G401.6 (cell line): ENCODE data around the gene ISCU.
"Not testable (repeated sequence)": the region's sequence is repeated elsewhere in the genome, so short reads cannot be mapped to it uniquely, and the experiment has no call there.

Experiments used
- FAIRE-seq: peaks from 2 replicates; lab custom pipeline; 2012; peaks lifted over from hg19 to GRCh38; lab: Jason Lieb, UNC

ISCU gene

GRCh38 chr12:108589028-108589839 lies 26.8 kb downstream of the ISCU start:
- no peak for FAIRE-seq

GRCh38 chr12:108589840-108590229 lies 27.4 kb downstream of the ISCU start:
- FAIRE-seq = no peak

GRCh38 chr12:108590463-108590862 lies 28.1 kb downstream of the ISCU start:
- not testable (repeated sequence) for FAIRE-seq

GRCh38 chr12:108591267-108591980 lies 29.0 kb downstream of the ISCU start:
- FAIRE-seq = no peak

- FAIRE-seq = no peak
These were observed 29.9 kb downstream of the ISCU start for GRCh38 chr12:108592033-108592909.

- FAIRE-seq = no peak
These were observed 32.0 kb downstream of the ISCU start for GRCh38 chr12:108594323-108594903.

GRCh38 chr12:108594960-108595710 lies 32.7 kb downstream of the ISCU start:
- no peak for FAIRE-seq

- FAIRE-seq = no peak
These were observed 33.6 kb downstream of the ISCU start for GRCh38 chr12:108595711-108596647.

GRCh38 chr12:108596854-108597558 lies 34.6 kb downstream of the ISCU start:
- FAIRE-seq = no peak

- FAIRE-seq = no peak
These were observed 35.4 kb downstream of the ISCU start, which contains the start of gene TMEM119 for GRCh38 chr12:108597559-108598471. Gene TMEM119 (minus strand): TSS chr12:108598084. CDS start chr12:108592383, 5,701 bp downstream.

- no peak for FAIRE-seq
These were observed 36.3 kb downstream of the ISCU start for GRCh38 chr12:108598553-108599250.

- FAIRE-seq = no peak
These were observed 37.1 kb downstream of the ISCU start for GRCh38 chr12:108599541-108599940.

GRCh38 chr12:108599948-108600701 lies 37.7 kb downstream of the ISCU start:
- no peak for FAIRE-seq

- FAIRE-seq = no peak
These were observed 38.3 kb downstream of the ISCU start for GRCh38 chr12:108600702-108601007.

- no peak for FAIRE-seq
These were observed 39.9 kb downstream of the ISCU start for GRCh38 chr12:108602209-108602705.

GRCh38 chr12:108602976-108603704 lies 40.7 kb downstream of the ISCU start:
- no peak for FAIRE-seq
